Measurements from ENCODE around the gene WDTC1. TPM values are rescaled to one million over a fixed set of nuclear protein-coding genes. Genes with fewer than 3 reads are reported as not detected.

The WDTC1 gene
- total and polyA plus RNA-seq, 2 experiments from 2014 or later: 3.8 to 14.0 TPM

GRCh38 chr1:27258598-27258997, 24.2 kb downstream of the WDTC1 start (continued):
- TF ChIP-seq ZNF462 (CRISPR knock-in tag; IDR thresholded peaks at IDR 0.05) (no peak), POLR2AphosphoS5 (IDR thresholded peaks at IDR 0.05; ENCODE audit: low read depth) (no peak), NANOG (IDR thresholded peaks at IDR 0.05; ENCODE audit: borderline replicate concordance) (no peak), REST (IDR thresholded peaks at IDR 0.05; ENCODE audit: unreplicated experiment) (no peak)

GRCh38 chr1:27267153-27267552, 32.7 kb downstream of the WDTC1 start:
- no peak overlapping the region for H3K27ac Mint-ChIP-seq
- Histone ChIP-seq H3K79me2 (replicated peaks; ENCODE audit: insufficient read depth) (no peaks in the 10 kb centered on the region), H4K20me1 (replicated peaks; ENCODE audit: insufficient read depth) (no peaks in the 10 kb centered on the region; the same call in 1 of the 2 replicates), H3K27me3 (ENCODE audit: insufficient read depth) (no peaks in the 10 kb centered on the region), H3K27ac (ENCODE audit: low read depth) (no peak overlapping the region), H3K4me1 (ENCODE audit: insufficient read depth) (no peaks in the 10 kb centered on the region), H3K4me3 (no peak overlapping the region), H3K36me3 (ENCODE audit: insufficient read depth) (no peaks in the 10 kb centered on the region), H3K9me2 (ENCODE audit: insufficient read depth) (no peaks in the 10 kb centered on the region), H2AFZ (no peak overlapping the region), H3F3A (replicated peaks; ENCODE audit: low read depth) (no peaks in the 10 kb centered on the region), H3K4me2 (no peak overlapping the region)
- no peaks in the 10 kb centered on the region for H3K4me1 Mint-ChIP-seq
- DNase-seq (ENCODE audit: low spot score): no peak
- H3K9me3 Mint-ChIP-seq: peaks cover 2% of the 10 kb centered on the region; the same call in 1 of the 3 replicates
- H3K36me3 Mint-ChIP-seq (ENCODE audit: low read depth): peaks cover 10% of the 10 kb centered on the region; the same call in 2 of the 3 replicates
- no peak for ATAC-seq
- H3K27me3 Mint-ChIP-seq (ENCODE audit: insufficient read depth, low read depth, poor library complexity): peaks cover 5% of the 10 kb centered on the region
- H3K4me3 Mint-ChIP-seq: no peak overlapping the region
- no peak for TF ChIP-seq JUNB (IDR thresholded peaks at IDR 0.05; ENCODE audit: unreplicated experiment)
- no peak for TF ChIP-seq REST (IDR thresholded peaks at IDR 0.05; ENCODE audit: unreplicated experiment)
- no peak for TF ChIP-seq ZNF331 (CRISPR knock-in tag; IDR thresholded peaks at IDR 0.05; ENCODE audit: low read depth)
- no peak for TF ChIP-seq CREB1 (CRISPR knock-in tag; IDR thresholded peaks at IDR 0.05; ENCODE audit: low read depth)
- TF ChIP-seq EZH2 (IDR thresholded peaks at IDR 0.05; ENCODE audit: low read depth, unreplicated experiment): no peak

Data from GM23338 (cell line).